Activated B cell treated with CpG ODN at 0.5 μM for 24 hours (primary cell): ENCODE data around the gene RYR2. TPM values are rescaled to one million over a fixed set of nuclear protein-coding genes. Genes with fewer than 3 reads are reported as not detected.

Experiments
- ATAC-seq: fragments of 200-7000 bp; cut with Tn5 transposase; one replicate; pipeline ENCODE4 v1.10.0; 2021; ENCODE audit warnings: low read depth, mild to moderate bottlenecking, moderate library complexity
- CTCF ChIA-PET: fragments of 350-600 bp; sonication (Branson Sonifier 250); formaldehyde crosslinking; loops from one replicate; lab custom pipeline; 2021; ENCODE audit warnings: antibody characterized with exemption; lab: Charles Lee
- POLR2A ChIA-PET: fragments of 350-600 bp; sonication (Branson Sonifier 250); formaldehyde crosslinking; loops from one replicate; lab custom pipeline; 2021; ENCODE audit warnings: antibody characterized with exemption; lab: Charles Lee
- DNase-seq: peaks from one replicate; pipeline ENCODE4 v3.0.0; 2022
- H3K27ac Mint-ChIP-seq: one replicate; pipeline ENCODE4 v1.8.0; 2020; ENCODE audit warnings: mixed read lengths
- H3K27me3 Mint-ChIP-seq: one replicate; pipeline ENCODE4 v1.8.0; 2021; ENCODE audit warnings: mixed read lengths
- H3K36me3 Mint-ChIP-seq: one replicate; pipeline ENCODE4 v1.8.0; 2021; ENCODE audit warnings: low read depth, mixed read lengths
- H3K4me1 Mint-ChIP-seq: one replicate; pipeline ENCODE4 v1.8.0; 2021; ENCODE audit warnings: mixed read lengths
- H3K4me3 Mint-ChIP-seq: one replicate; pipeline ENCODE4 v1.8.0; 2020; ENCODE audit warnings: mild to moderate bottlenecking, mixed read lengths
- H3K9me3 Mint-ChIP-seq: one replicate; pipeline ENCODE4 v1.8.0; 2020; ENCODE audit warnings: mixed read lengths
- intact Hi-C: fragments of 100-400 bp; cut with micrococcal nuclease; formaldehyde crosslinking; loops from one replicate; pipeline ENCODE4 v1.15.1; 2024
- total RNA-seq: library from RNA; stranded (reverse); gene quantifications from 2 replicates; pipeline ENCODE4 v1.2.3, GENCODE V29; 2022
- TF ChIP-seq, protein P1 (sequence below): fragments of 200-600 bp; IDR thresholded peaks from one replicate; pipeline ENCODE4 v1.8.0; 2022; ENCODE audit warnings: antibody characterized with exemption, mild to moderate bottlenecking

Gene RYR2
- total RNA-seq, 1 donor from 2014 or later: not detected

GRCh38 chr1:237316352-237316751, 274.4 kb downstream of the RYR2 start:
- H3K4me1 Mint-ChIP-seq: no peaks in the 10 kb centered on the region
- TF ChIP-seq, protein P1, sequence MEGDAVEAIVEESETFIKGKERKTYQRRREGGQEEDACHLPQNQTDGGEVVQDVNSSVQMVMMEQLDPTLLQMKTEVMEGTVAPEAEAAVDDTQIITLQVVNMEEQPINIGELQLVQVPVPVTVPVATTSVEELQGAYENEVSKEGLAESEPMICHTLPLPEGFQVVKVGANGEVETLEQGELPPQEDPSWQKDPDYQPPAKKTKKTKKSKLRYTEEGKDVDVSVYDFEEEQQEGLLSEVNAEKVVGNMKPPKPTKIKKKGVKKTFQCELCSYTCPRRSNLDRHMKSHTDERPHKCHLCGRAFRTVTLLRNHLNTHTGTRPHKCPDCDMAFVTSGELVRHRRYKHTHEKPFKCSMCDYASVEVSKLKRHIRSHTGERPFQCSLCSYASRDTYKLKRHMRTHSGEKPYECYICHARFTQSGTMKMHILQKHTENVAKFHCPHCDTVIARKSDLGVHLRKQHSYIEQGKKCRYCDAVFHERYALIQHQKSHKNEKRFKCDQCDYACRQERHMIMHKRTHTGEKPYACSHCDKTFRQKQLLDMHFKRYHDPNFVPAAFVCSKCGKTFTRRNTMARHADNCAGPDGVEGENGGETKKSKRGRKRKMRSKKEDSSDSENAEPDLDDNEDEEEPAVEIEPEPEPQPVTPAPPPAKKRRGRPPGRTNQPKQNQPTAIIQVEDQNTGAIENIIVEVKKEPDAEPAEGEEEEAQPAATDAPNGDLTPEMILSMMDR: no peak
- H3K9me3 Mint-ChIP-seq: no peaks in the 10 kb centered on the region
- DNase-seq (no peak), ATAC-seq (no peak)
- intact Hi-C loops: no loop called here
- no peaks in the 10 kb centered on the region for H3K27me3 Mint-ChIP-seq
- CTCF ChIA-PET: no interaction called here
- no peak overlapping the region for H3K4me3 Mint-ChIP-seq
- POLR2A ChIA-PET: no interaction called here
- no peaks in the 10 kb centered on the region for H3K36me3 Mint-ChIP-seq
- no peak overlapping the region for H3K27ac Mint-ChIP-seq

DNA sequence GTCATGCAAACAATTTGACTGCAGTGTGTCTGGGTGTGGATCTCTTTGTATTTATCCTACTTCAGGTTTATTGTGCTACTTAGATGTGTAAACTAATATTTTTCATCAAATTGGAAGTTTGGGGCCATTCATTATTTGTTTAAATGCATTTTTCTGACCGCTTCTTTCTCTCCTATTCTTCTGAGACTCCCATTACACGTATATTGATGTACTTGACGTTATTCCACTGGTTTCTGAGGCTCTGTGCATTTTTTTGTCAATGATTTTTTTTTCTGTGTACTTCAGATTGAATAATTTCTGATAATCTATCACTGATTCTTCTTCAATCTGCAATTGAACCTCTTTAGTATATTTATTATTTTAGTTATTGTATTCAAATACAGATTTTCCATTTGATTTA, 276.8 kb downstream of the RYR2 start:
- ChIA-PET POLR2A (no interaction called here), CTCF (no interaction called here)
- DNase-seq: no peak
- H3K4me3 Mint-ChIP-seq: no peak overlapping the region
- ATAC-seq: no peak
- TF ChIP-seq, protein P1: no peak
- no peaks in the 10 kb centered on the region for H3K9me3 Mint-ChIP-seq
- no peaks in the 10 kb centered on the region for H3K36me3 Mint-ChIP-seq
- intact Hi-C loops: no loop called here
- H3K27ac Mint-ChIP-seq: no peak overlapping the region
- no peaks in the 10 kb centered on the region for H3K4me1 Mint-ChIP-seq
- H3K27me3 Mint-ChIP-seq: no peaks in the 10 kb centered on the region

DNA sequence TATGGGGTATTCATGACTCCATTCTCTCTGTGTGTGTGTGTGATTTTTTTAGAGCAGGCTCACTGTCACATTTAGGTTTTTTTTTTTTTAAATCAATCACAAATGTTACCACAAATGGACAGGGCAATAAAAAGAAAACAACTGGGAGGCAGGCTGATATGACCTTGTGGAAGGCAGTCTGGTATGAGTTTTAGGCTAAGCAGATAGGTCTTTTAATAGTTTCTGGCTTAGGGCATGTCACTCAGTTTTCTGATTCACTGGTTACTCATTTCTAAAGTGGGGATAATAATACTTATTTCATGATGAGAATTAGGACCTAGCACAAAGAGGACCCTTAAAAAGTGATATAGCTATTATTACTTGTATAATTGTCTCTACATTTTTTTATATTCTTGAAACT, 278.9 kb downstream of the RYR2 start:
- DNase-seq: no peak
- H3K27me3 Mint-ChIP-seq: no peaks in the 10 kb centered on the region
- TF ChIP-seq, protein P1: no peak
- H3K4me3 Mint-ChIP-seq: no peak overlapping the region
- no peak for ATAC-seq
- POLR2A ChIA-PET: no interaction called here
- no peaks in the 10 kb centered on the region for H3K4me1 Mint-ChIP-seq
- H3K9me3 Mint-ChIP-seq: no peaks in the 10 kb centered on the region
- intact Hi-C loops: no loop called here
- no peak overlapping the region for H3K27ac Mint-ChIP-seq
- CTCF ChIA-PET: no interaction called here
- H3K36me3 Mint-ChIP-seq: no peaks in the 10 kb centered on the region

- no peak for DNase-seq
- no peaks in the 10 kb centered on the region for H3K4me1 Mint-ChIP-seq
- TF ChIP-seq, protein P1: no peak
- no peak overlapping the region for H3K27ac Mint-ChIP-seq
- no peaks in the 10 kb centered on the region for H3K36me3 Mint-ChIP-seq
- no peak for ATAC-seq
- CTCF ChIA-PET: no interaction called here
- H3K9me3 Mint-ChIP-seq: no peaks in the 10 kb centered on the region
- intact Hi-C loops: no loop called here
- H3K27me3 Mint-ChIP-seq: no peaks in the 10 kb centered on the region
- POLR2A ChIA-PET: no interaction called here
- no peak overlapping the region for H3K4me3 Mint-ChIP-seq
Observed at GRCh38 chr1:237324226-237324625, 282.2 kb downstream of the RYR2 start.

DNA sequence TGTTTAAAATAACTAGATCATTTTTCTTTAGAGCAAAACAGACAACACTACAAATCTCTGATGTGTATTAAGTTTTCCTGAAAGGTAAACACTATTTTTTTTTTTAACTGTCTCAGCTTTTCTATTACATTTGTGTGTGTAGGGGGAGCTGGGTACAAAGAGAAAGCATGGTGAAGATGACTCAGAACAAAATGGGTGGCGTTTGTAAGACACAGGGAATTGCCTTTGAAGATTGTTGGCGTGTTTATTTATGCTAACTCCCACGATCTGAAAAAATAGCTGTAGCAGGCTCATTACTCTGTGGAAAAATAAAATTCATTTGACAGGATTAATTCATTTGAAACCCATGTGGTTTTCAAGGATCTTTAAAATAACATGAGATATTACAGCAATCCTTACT, 285.1 kb downstream of the RYR2 start:
- H3K4me3 Mint-ChIP-seq: no peak overlapping the region
- DNase-seq (no peak), ATAC-seq (no peak)
- intact Hi-C loops: no loop called here
- no peak overlapping the region for H3K27ac Mint-ChIP-seq
- no peaks in the 10 kb centered on the region for H3K27me3 Mint-ChIP-seq
- H3K4me1 Mint-ChIP-seq: no peaks in the 10 kb centered on the region
- ChIA-PET CTCF (no interaction called here), POLR2A (no interaction called here)
- H3K36me3 Mint-ChIP-seq: no peaks in the 10 kb centered on the region
- H3K9me3 Mint-ChIP-seq: no peaks in the 10 kb centered on the region
- TF ChIP-seq, protein P1: no peak
